IMR-90 (cell line): Measurements from ENCODE around the gene PSG7. TPM values are rescaled to one million over a fixed set of nuclear protein-coding genes. Genes with fewer than 3 reads are reported as not detected.
"Not testable (repeated sequence)": the region's sequence is repeated elsewhere in the genome, so short reads cannot be mapped to it uniquely, and the experiment has no call there.

Experiments used
- ATAC-seq: fragments of 200-7000 bp; cut with Tn5 transposase; 2 replicates; pipeline ENCODE4 v1.9.1; 2020; ENCODE audit warnings: low read depth, mild to moderate bottlenecking, moderate library complexity
- BruUV-seq: library from RNA; stranded (reverse); fragments of 400-500 nt; replicated peaks from 2 replicates; lab custom pipeline; 2021; lab: Mats Ljungman, UMichigan
- CTCF ChIA-PET: fragments of 300-600 bp; formaldehyde crosslinking; extraction: SDS; loops from one replicate; lab custom pipeline; 2021; ENCODE audit warnings: antibody characterized with exemption; lab: Yijun Ruan, JAX
- POLR2A ChIA-PET: fragments of 300-600 bp; sonication (Branson Sonifier 250); formaldehyde crosslinking; loops from one replicate; lab custom pipeline; 2022; ENCODE audit warnings: antibody characterized with exemption; ENCODE audit not compliant: unreplicated experiment; lab: Charles Lee
- DNase-seq: peaks from one replicate; pipeline ENCODE4 v3.0.0; 2013
- H2AFZ ChIP-seq: replicated peaks from 2 replicates; pipeline ENCODE3; 2013; ENCODE audit warnings: low read length, mild to moderate bottlenecking; ENCODE audit not compliant: poor library complexity
- H2AK5ac ChIP-seq: 2 replicates; pipeline ENCODE4 v1.6.1; 2013; ENCODE audit warnings: low read depth, low read length, inconsistent platforms
- H2AK9ac ChIP-seq: replicated peaks from 2 replicates; pipeline ENCODE3; 2013; ENCODE audit warnings: mild to moderate bottlenecking, low read depth, low read length, moderate library complexity; ENCODE audit not compliant: poor library complexity
- H2BK120ac ChIP-seq: 2 replicates; pipeline ENCODE4 v1.6.1; 2013; ENCODE audit warnings: low read depth, low read length, inconsistent platforms
- H2BK15ac ChIP-seq: 3 replicates; pipeline ENCODE4 v1.6.1; 2013; ENCODE audit warnings: low read depth, low read length, inconsistent platforms
- H2BK20ac ChIP-seq: 2 replicates; pipeline ENCODE4 v1.6.1; 2013; ENCODE audit warnings: low read depth, mild to moderate bottlenecking, inconsistent platforms, low read length, moderate library complexity
- H2BK5ac ChIP-seq: 2 replicates; pipeline ENCODE4 v1.6.1; 2013; ENCODE audit warnings: mild to moderate bottlenecking, low read depth, low read length, inconsistent platforms; ENCODE audit not compliant: poor library complexity, severe bottlenecking
- H3K14ac ChIP-seq: replicated peaks from 2 replicates; pipeline ENCODE4 v1.6.1; 2013; ENCODE audit warnings: low read depth, low read length, inconsistent platforms
- H3K18ac ChIP-seq: 2 replicates; pipeline ENCODE4 v1.6.1; 2013; ENCODE audit warnings: low read depth, low read length, control low read depth
- H3K23ac ChIP-seq: 2 replicates; pipeline ENCODE4 v1.6.1; 2013; ENCODE audit warnings: low read depth, low read length, inconsistent platforms
- H3K27ac ChIP-seq: 2 replicates; pipeline ENCODE4 v1.5.1; 2013; ENCODE audit warnings: mild to moderate bottlenecking, control low read depth, low read length; ENCODE audit not compliant: insufficient read depth
- H3K27me3 ChIP-seq: 2 replicates; pipeline ENCODE4 v1.6.1; 2013; ENCODE audit warnings: low read length; ENCODE audit not compliant: control insufficient read depth, insufficient read depth
- H3K36me3 ChIP-seq: 2 replicates; pipeline ENCODE4 v1.6.1; 2013; ENCODE audit warnings: low read length, mixed read lengths; ENCODE audit not compliant: control insufficient read depth, insufficient read depth
- H3K4ac ChIP-seq: 2 replicates; pipeline ENCODE4 v1.6.1; 2013; ENCODE audit warnings: low read depth, low read length, inconsistent platforms
- H3K4me1 ChIP-seq: 2 replicates; pipeline ENCODE4 v1.6.1; 2013; ENCODE audit warnings: low read length, mixed read lengths; ENCODE audit not compliant: control insufficient read depth, insufficient read depth
- H3K4me2 ChIP-seq: 2 replicates; pipeline ENCODE4 v1.6.1; 2013; ENCODE audit warnings: low read depth, mild to moderate bottlenecking, control low read depth, low read length, moderate library complexity
- H3K4me3 ChIP-seq: 2 replicates; pipeline ENCODE4 v1.5.1; 2013; ENCODE audit warnings: low read depth, mild to moderate bottlenecking, control low read depth, low read length, moderate library complexity; ENCODE audit not compliant: insufficient read depth
- H3K56ac ChIP-seq: 2 replicates; pipeline ENCODE4 v1.6.1; 2013; ENCODE audit warnings: low read length, inconsistent platforms; ENCODE audit not compliant: insufficient read depth; ENCODE audit errors: extremely low read depth
- H3K79me1 ChIP-seq, 2 experiments: 2 replicates each; pipeline ENCODE4 v1.6.1; 2013; ENCODE audit warnings: low read length in 2 of 2, inconsistent platforms in 1 of 2, low read depth in 1 of 2
- H3K9ac ChIP-seq: 2 replicates; pipeline ENCODE4 v1.6.1; 2013; ENCODE audit warnings: low read depth, low read length, control low read depth
- H3K9me1 ChIP-seq: 2 replicates; pipeline ENCODE4 v1.6.1; 2013; ENCODE audit warnings: low read length, inconsistent platforms; ENCODE audit not compliant: insufficient read depth
- H3K9me3 ChIP-seq: 2 replicates; pipeline ENCODE4 v1.6.1; 2013; ENCODE audit warnings: low read length; ENCODE audit not compliant: control insufficient read depth, insufficient read depth
- H4K20me1 ChIP-seq: 2 replicates; pipeline ENCODE4 v1.6.1; 2013; ENCODE audit warnings: low read length, inconsistent platforms; ENCODE audit not compliant: insufficient read depth
- H4K5ac ChIP-seq: 2 replicates; pipeline ENCODE4 v1.6.1; 2013; ENCODE audit warnings: mild to moderate bottlenecking, low read depth, low read length, control low read depth
- H4K8ac ChIP-seq, 2 experiments: 2 replicates each; pipeline ENCODE4 v1.6.1; 2013; ENCODE audit warnings: low read depth in 2 of 2, low read length in 2 of 2, control low read depth in 1 of 2, inconsistent platforms in 1 of 2
- H4K91ac ChIP-seq: 2 replicates; pipeline ENCODE4 v1.6.1; 2013; ENCODE audit warnings: low read depth, low read length, inconsistent platforms; ENCODE audit not compliant: insufficient read depth
- WGBS, 2 experiments: methylation state at CpG; one replicate each; pipeline versions ENCODE4 v1.1.5 to v1.1.7; 2013; ENCODE audit warnings: missing lambda C conversion rate in 2 of 2; ENCODE audit not compliant: insufficient read length in 1 of 2; ENCODE audit errors: extremely low coverage in 2 of 2; 5-methylcytosine and 5-hydroxymethylcytosine counted together
- dilution Hi-C: fragments of 300-500 bp; cut with HindIII; formaldehyde crosslinking; loops from one replicate; pipeline ENCODE4 v1.14.3; 2018; ENCODE audit warnings: low sequenced_read_pairs; ENCODE audit not compliant: unreplicated experiment
- in situ Hi-C: fragments of 300-500 bp; cut with MboI; formaldehyde crosslinking; loops from 3 replicates; pipeline ENCODE4 v1.14.3; 2019; ENCODE audit warnings: low sequenced_read_pairs, inconsistent platforms, mixed read lengths
- intact Hi-C: fragments of 100-400 bp; cut with micrococcal nuclease; formaldehyde crosslinking; loops from 2 replicates; pipeline ENCODE4 v1.10.0; 2022
- polyA plus RNA-seq, 3 experiments: library from polyadenylated mRNA; depleted of rRNA; stranded (reverse); fragments of >200 nt; gene quantifications; 2 replicates each; pipeline ENCODE4 v1.2.3, GENCODE V29; 2012; ENCODE audit warnings: low replicate concordance in 1 of 3
- total RNA-seq: library from RNA; depleted of rRNA; stranded (reverse); fragments of >200 nt; gene quantifications from 2 replicates; pipeline ENCODE4 v1.2.3, GENCODE V29; 2012

The PSG7 gene
- total and polyA plus RNA-seq, 2 of the 4 experiments (the other 2 are of a cell fraction): under 0.01 to 0.26 TPM

- H4K5ac ChIP-seq, H3K9me1 ChIP-seq, dilution Hi-C loops, intact Hi-C loops, H2BK15ac ChIP-seq, CTCF ChIA-PET, H3K4me1 ChIP-seq, H3K9me3 ChIP-seq, H3K36me3 ChIP-seq, H3K4me2 ChIP-seq, H3K79me1 ChIP-seq, H3K4me3 ChIP-seq, H3K27me3 ChIP-seq, H3K56ac ChIP-seq, H3K14ac ChIP-seq, H3K23ac ChIP-seq, H4K20me1 ChIP-seq, in situ Hi-C loops, BruUV-seq, H3K9ac ChIP-seq, ATAC-seq, POLR2A ChIA-PET, H2AK9ac ChIP-seq, H2AFZ ChIP-seq, H3K4ac ChIP-seq: not testable (repeated sequence)
- Histone ChIP-seq H4K8ac (0 out of 4 replicates have a peak overlapping the region, but pooled peaks have one; percentile 43 to 78), H2BK5ac (peak overlapping the region; percentile 89), H3K27ac (peak overlapping the region; percentile 29), H2BK120ac (peak overlapping the region; percentile 50; the same call in 1 of the 2 replicates), H2BK20ac (peak overlapping the region; percentile 60; the same call in 1 of the 2 replicates), H2AK5ac (peak overlapping the region; percentile 77), H4K91ac (peak overlapping the region; percentile 88; the same call in 1 of the 2 replicates), H3K18ac (peak overlapping the region; percentile 20; the same call in 1 of the 2 replicates)
- peak; percentile 20 for DNase-seq
- 100% methylated on average over 1 of the region's 4 CpGs; no CpG with 5 or more reads in 1 of the 2 experiments for WGBS, 2 experiments
Measured at GRCh38 chr19:42900561-42900960, 36.4 kb downstream of the PSG7 start.

GRCh38 chr19:42899674-42900073 is 37.3 kb downstream of the PSG7 start:
- BruUV-seq, H3K4me2 ChIP-seq, H3K4me3 ChIP-seq, ATAC-seq, DNase-seq, in situ Hi-C loops, H2AK9ac ChIP-seq, H3K9ac ChIP-seq, H4K20me1 ChIP-seq, H3K4me1 ChIP-seq, H3K9me3 ChIP-seq, intact Hi-C loops, H3K9me1 ChIP-seq, POLR2A ChIA-PET, H3K79me1 ChIP-seq, H2AFZ ChIP-seq, dilution Hi-C loops, CTCF ChIA-PET, H3K36me3 ChIP-seq, H3K23ac ChIP-seq, H3K56ac ChIP-seq, H3K14ac ChIP-seq, H3K27me3 ChIP-seq: not testable (repeated sequence)
- H4K5ac ChIP-seq: 0 out of 2 replicates have a peak overlapping the region, but pooled peaks have one; percentile 42
- H4K91ac ChIP-seq: peak overlapping the region; percentile 88; the same call in 1 of the 2 replicates
- peak overlapping the region; percentile 50 for H2BK120ac ChIP-seq
- WGBS, 2 experiments: 96% methylated on average over 7 of the region's 12 CpGs; no CpG with 5 or more reads in 1 of the 2 experiments
- H4K8ac ChIP-seq: peak overlapping the region; percentile 55 to 78; a peak in 1 of 4 replicates
- peak overlapping the region; percentile 39; the same call in 1 of the 2 replicates for H2AK5ac ChIP-seq
- H2BK20ac ChIP-seq: 0 out of 2 replicates have a peak overlapping the region, but pooled peaks have one; percentile 7
- peak overlapping the region; percentile 90; the same call in 1 of the 3 replicates for H2BK15ac ChIP-seq
- peak overlapping the region; percentile 49; the same call in 1 of the 2 replicates for H3K27ac ChIP-seq
- H3K18ac ChIP-seq: peak overlapping the region; percentile 50; the same call in 1 of the 2 replicates
- peak overlapping the region; percentile 89 for H2BK5ac ChIP-seq
- H3K4ac ChIP-seq: 0 out of 2 replicates have a peak overlapping the region, but pooled peaks have one; percentile 31
